H54 (cell line): ENCODE data around the gene EVI2A.
"Not testable (repeated sequence)": the region's sequence is repeated elsewhere in the genome, so short reads cannot be mapped to it uniquely, and the experiment has no call there.

Experiments
- DNase-seq: peaks from one replicate; pipeline ENCODE4 v3.0.0; 2011; ENCODE audit warnings: low spot score, mixed read lengths; ENCODE audit not compliant: insufficient read length
- FAIRE-seq: peaks from 3 replicates; lab custom pipeline; 2011; peaks lifted over from hg19 to GRCh38; lab: Jason Lieb, UNC
- POLR2A ChIP-seq: IDR thresholded peaks from 2 replicates; pipeline ENCODE4 v1.6.1; 2011; ENCODE audit warnings: low read depth, mild to moderate bottlenecking, low read length

The EVI2A gene

GRCh38 chr17:31299624-31300023 lies 21.8 kb downstream of the EVI2A start:
- FAIRE-seq, result no peak
- no peak for DNase-seq
- TF ChIP-seq POLR2A, result no peak

GRCh38 chr17:31297090-31297489 lies 24.3 kb downstream of the EVI2A start, which contains the start of gene OMG:
TSS of gene OMG (minus strand) at chr17:31297239. CDS start at chr17:31296331, 908 bp downstream.
- DNase-seq, result no peak
- TF ChIP-seq POLR2A, result no peak
- no peak for FAIRE-seq

- DNase-seq, result no peak
- no peak for TF ChIP-seq POLR2A
- FAIRE-seq, result no peak
Observed at GRCh38 chr17:31296142-31296541, 25.3 kb downstream of the EVI2A start.

- FAIRE-seq (no peak), DNase-seq (no peak)
- TF ChIP-seq POLR2A, result no peak
Observed at GRCh38 chr17:31295489-31295871, 25.9 kb downstream of the EVI2A start.

GRCh38 chr17:31294820-31295488 lies 26.5 kb downstream of the EVI2A start:
- no peak for FAIRE-seq
- no peak for DNase-seq
- TF ChIP-seq POLR2A, result no peak

GRCh38 chr17:31294231-31294630 lies 27.2 kb downstream of the EVI2A start:
- no peak for DNase-seq
- TF ChIP-seq POLR2A, result no peak
- no peak for FAIRE-seq

- FAIRE-seq, result no peak
- no peak for DNase-seq
Observed at GRCh38 chr17:31293581-31293980, 27.8 kb downstream of the EVI2A start.

GRCh38 chr17:31291820-31292219 lies 29.6 kb downstream of the EVI2A start:
- FAIRE-seq, result no peak
- no peak for TF ChIP-seq POLR2A
- DNase-seq, result no peak

More at GRCh38 chr17:31293581-31293980, 27.8 kb downstream of the EVI2A start:
- TF ChIP-seq POLR2A, result no peak

- no peak for TF ChIP-seq POLR2A
- DNase-seq (no peak), FAIRE-seq (no peak)
Observed at GRCh38 chr17:31289790-31290189, 31.6 kb downstream of the EVI2A start.

- not testable (repeated sequence) for DNase-seq, FAIRE-seq
Observed at GRCh38 chr17:31287932-31288331, 33.5 kb downstream of the EVI2A start.

- DNase-seq (no peak), FAIRE-seq (no peak)
- TF ChIP-seq POLR2A, result no peak
Observed at GRCh38 chr17:31286587-31286986, 34.8 kb downstream of the EVI2A start.

- DNase-seq (no peak), FAIRE-seq (no peak)
- no peak for TF ChIP-seq POLR2A
Observed at GRCh38 chr17:31283841-31284240, 37.6 kb downstream of the EVI2A start.

GRCh38 chr17:31281061-31281460 lies 40.4 kb downstream of the EVI2A start:
- FAIRE-seq (no peak), DNase-seq (no peak)
- TF ChIP-seq POLR2A, result no peak

- no peak for TF ChIP-seq POLR2A
- DNase-seq, result no peak
- FAIRE-seq, result no peak
Observed at GRCh38 chr17:31279401-31279800, 42.0 kb downstream of the EVI2A start.

GRCh38 chr17:31275116-31275515 lies 46.3 kb downstream of the EVI2A start:
- DNase-seq, result no peak
- no peak for TF ChIP-seq POLR2A
- FAIRE-seq, result no peak
